PC-3 (cell line): ENCODE measurements around the gene OMA1. TPM values are rescaled to one million over a fixed set of nuclear protein-coding genes. Genes with fewer than 3 reads are reported as not detected.
A peak's percentile ranks its signal among the peaks of the same experiment; 100 is the strongest.

Source experiments
- ATAC-seq: fragments of 200-7000 bp; cut with Tn5 transposase; 2 replicates; pipeline ENCODE4 v1.9.1; 2020; ENCODE audit warnings: mild to moderate bottlenecking, moderate library complexity
- BruUV-seq: library from RNA; stranded (reverse); fragments of 400-500 nt; replicated peaks from 2 replicates; lab custom pipeline; 2021; lab: Mats Ljungman, UMichigan
- CTCF ChIA-PET: fragments of 300-600 bp; sonication (Branson Sonifier 250); formaldehyde crosslinking; loops from one replicate; lab custom pipeline; 2022; ENCODE audit warnings: antibody characterized with exemption; lab: Charles Lee
- POLR2A ChIA-PET: fragments of 300-600 bp; sonication (Branson Sonifier 250); formaldehyde crosslinking; loops from one replicate; lab custom pipeline; 2022; ENCODE audit warnings: antibody characterized with exemption; ENCODE audit not compliant: unreplicated experiment; lab: Charles Lee
- DNase-seq: peaks from one replicate; pipeline ENCODE4 v3.0.0-alpha.2; 2015
- H2AFZ ChIP-seq: fragments of 300-600 bp; sonication (generic); 2 replicates; pipeline ENCODE4 v1.6.0; 2016; ENCODE audit warnings: antibody characterized with exemption, low read length
- H3F3A ChIP-seq: fragments of 300-600 bp; sonication (generic); one replicate; pipeline ENCODE4 v1.6.0; 2017; ENCODE audit warnings: antibody characterized with exemption, low read length, control low read depth, mild to moderate bottlenecking; ENCODE audit not compliant: unreplicated experiment
- H3K27ac ChIP-seq: fragments of 300-600 bp; sonication (generic); 2 replicates; pipeline ENCODE4 v1.5.1; 2016; ENCODE audit warnings: mild to moderate bottlenecking, low read length
- H3K27me3 ChIP-seq: fragments of 300-600 bp; sonication (generic); 2 replicates; pipeline ENCODE4 v1.6.1; 2016; ENCODE audit warnings: low read length, mixed read lengths
- H3K36me3 ChIP-seq: fragments of 300-600 bp; sonication (generic); 2 replicates; pipeline ENCODE4 v1.6.1; 2016; ENCODE audit warnings: low read depth, mixed run types, low read length, mixed read lengths
- H3K4me1 ChIP-seq: fragments of 300-600 bp; sonication (generic); 2 replicates; pipeline ENCODE4 v1.5.1; 2016; ENCODE audit warnings: low read length; ENCODE audit not compliant: insufficient read depth
- H3K4me2 ChIP-seq: fragments of 300-600 bp; sonication (generic); 2 replicates; pipeline ENCODE4 v1.6.0; 2016; ENCODE audit warnings: low read length
- H3K4me3 ChIP-seq: fragments of 300-600 bp; sonication (generic); 2 replicates; pipeline ENCODE4 v1.5.1; 2016; ENCODE audit warnings: mild to moderate bottlenecking, low read length, mixed read lengths
- H3K79me2 ChIP-seq: fragments of 300-600 bp; sonication (generic); 2 replicates; pipeline ENCODE4 v1.6.1; 2017; ENCODE audit warnings: low read length, mixed read lengths
- H3K9ac ChIP-seq: fragments of 300-600 bp; sonication (generic); 2 replicates; pipeline ENCODE4 v1.6.0; 2016; ENCODE audit warnings: mild to moderate bottlenecking, low read length
- H3K9me2 ChIP-seq: fragments of 300-600 bp; sonication (generic); replicated peaks from 2 replicates; pipeline ENCODE4 v1.6.1; 2016; ENCODE audit warnings: mixed run types, low read length, mixed read lengths
- H3K9me3 ChIP-seq: fragments of 300-600 bp; sonication (generic); 2 replicates; pipeline ENCODE4 v1.6.1; 2016; ENCODE audit warnings: low read length, mixed read lengths
- H4K20me1 ChIP-seq: fragments of 300-600 bp; sonication (generic); 2 replicates; pipeline ENCODE4 v1.6.1; 2016; ENCODE audit warnings: low read length, mixed read lengths
- CTCF ChIP-seq: fragments of 300-600 bp; sonication (generic); conservative IDR thresholded peaks from 2 replicates; pipeline ENCODE4 v1.5.1; 2017; ENCODE audit warnings: antibody characterized with exemption, low read depth, mild to moderate bottlenecking, low read length
- EZH2 ChIP-seq: fragments of 300-600 bp; sonication (generic); IDR thresholded peaks from one replicate; pipeline ENCODE4 v1.6.1; 2017; ENCODE audit warnings: antibody characterized with exemption, mild to moderate bottlenecking, low read length; ENCODE audit not compliant: unreplicated experiment
- EZH2phosphoT487 ChIP-seq: fragments of 300-600 bp; sonication (generic); IDR thresholded peaks from 2 replicates; pipeline ENCODE4 v1.6.1; 2018; ENCODE audit warnings: mild to moderate bottlenecking, antibody characterized with exemption, low read length, borderline replicate concordance
- intact Hi-C: fragments of 100-400 bp; cut with micrococcal nuclease; formaldehyde crosslinking; loops from 2 replicates; pipeline ENCODE4 v1.9.0; 2023
- total RNA-seq: library from RNA; depleted of rRNA; stranded (reverse); fragments of >200 nt; gene quantifications from 2 replicates; pipeline ENCODE4 v1.2.3, GENCODE V29; 2014

The OMA1 gene
- total RNA-seq, 1 experiment from 2014 or later, result 16.1 TPM

GRCh38 chr1:58580186-58580585 lies 33.7 kb upstream of the OMA1 start:
- Histone ChIP-seq H3K27me3 (no peaks in the 10 kb centered on the region), H3K9ac (no peak overlapping the region), H3K27ac (no peak overlapping the region), H3K4me1 (peaks cover 36% of the 10 kb centered on the region), H3K4me3 (no peak overlapping the region), H3K4me2 (no peak overlapping the region), H3K36me3 (no peaks in the 10 kb centered on the region), H3K79me2 (peaks cover 65% of the 10 kb centered on the region), H4K20me1 (peaks cover 15% of the 10 kb centered on the region), H3F3A (peaks cover 5% of the 10 kb centered on the region), H3K9me3 (no peaks in the 10 kb centered on the region), H3K9me2 (no peaks in the 10 kb centered on the region), H2AFZ (no peak overlapping the region)
- ChIA-PET CTCF (no interaction called here), POLR2A (no interaction called here)
- DNase-seq (no peak), ATAC-seq (no peak)
- TF ChIP-seq EZH2 (no peak), CTCF (no peak), EZH2phosphoT487 (no peak)
- intact Hi-C loops, result no loop called here
- no TSS peak for BruUV-seq

- Histone ChIP-seq H4K20me1 (peaks cover 32% of the 10 kb centered on the region), H3K4me2 (peak overlapping the region; percentile 98), H3K36me3 (no peaks in the 10 kb centered on the region), H3K27me3 (no peaks in the 10 kb centered on the region), H3K4me3 (peak overlapping the region; percentile 100), H3K27ac (peak overlapping the region; percentile 88), H3K79me2 (peaks cover 82% of the 10 kb centered on the region), H3F3A (no peaks in the 10 kb centered on the region), H3K9me3 (no peaks in the 10 kb centered on the region), H3K4me1 (peaks cover 33% of the 10 kb centered on the region), H3K9me2 (no peaks in the 10 kb centered on the region), H3K9ac (peak overlapping the region; percentile 89), H2AFZ (peak overlapping the region; percentile 56)
- DNase-seq, result peak; percentile 29
- no peak; the same call in 1 of the 2 replicates for ATAC-seq
- intact Hi-C loops, result loop anchor here (2.0 kb wide), 2 partner anchors 41 to 75 kb away; no protein-coding TSS in a partner anchor
- TF ChIP-seq EZH2phosphoT487 (no peak), CTCF (no peak), EZH2 (no peak)
- BruUV-seq, result TSS peak; percentile 51
- ChIA-PET CTCF (interaction anchor here (0.6 kb wide), 1 partner anchor 10 kb away, joined by 4 read pairs; no protein-coding TSS in a partner anchor), POLR2A (interaction anchor here (0.6 kb wide), 1 partner anchor 19 kb away, joined by 8 read pairs; no protein-coding TSS in a partner anchor)
These were observed 31.1 kb upstream of the OMA1 start for GRCh38 chr1:58577654-58578030.
